Adrenal gland (tissue), 12 donors: ENCODE measurements around the gene UBE2E3. TPM values are rescaled to one million over a fixed set of nuclear protein-coding genes. Genes with fewer than 3 reads are reported as not detected.
"Not testable (repeated sequence)": the region's sequence is repeated elsewhere in the genome, so short reads cannot be mapped to it uniquely, and the experiment has no call there.

ENCODE experiments used
- DNase-seq, 7 donors: peaks; one replicate each; pipeline ENCODE4 v3.0.0-alpha.2; 2019 to 2020
- H3K27ac ChIP-seq, 5 donors: fragments of 200-600 bp; sonication (generic) in 4 of 5; 1 replicate in 3 of 5; 2 replicates in 2 of 5; pipeline versions ENCODE4 v1.5.1 to v1.8.0; 2016 to 2020; ENCODE audit warnings: mild to moderate bottlenecking in 1 of 5
- H3K27me3 ChIP-seq: fragments of 200-600 bp; 2 replicates; pipeline ENCODE4 v1.8.0; 2021
- H3K36me3 ChIP-seq, 2 donors: fragments of 200-600 bp; replicated peaks in 1 of 2; 1 replicate in 1 of 2; 2 replicates in 1 of 2; pipeline versions ENCODE4 v1.5.1 to v1.8.0; 2018 to 2022
- H3K4me1 ChIP-seq, 2 donors: fragments of 200-600 bp; replicated peaks in 1 of 2; 1 replicate in 1 of 2; 2 replicates in 1 of 2; pipeline versions ENCODE4 v1.5.1 to v1.8.0; 2018 to 2021
- H3K4me3 ChIP-seq, 4 donors: fragments of 200-600 bp; sonication (generic) in 3 of 4; one replicate each; pipeline ENCODE4 v1.5.1; 2016 to 2018
- H3K9me3 ChIP-seq, 3 donors: fragments of 200-600 bp; sonication (generic) in 1 of 3; replicated peaks in 1 of 3; 1 replicate in 2 of 3; 2 replicates in 1 of 3; pipeline versions ENCODE4 v1.5.1 to v1.8.0; 2016 to 2021
- CTCF ChIP-seq, 6 experiments: fragments of 450-650 bp in 4 of 6; fragments of 200-600 bp in 2 of 6; sonication (generic) in 1 of 6; IDR thresholded peaks; 1 replicate in 5 of 6; 2 replicates in 1 of 6; pipeline versions ENCODE4 v1.5.1 to v1.8.0; 2016 to 2021; ENCODE audit warnings: antibody characterized with exemption in 6 of 6, mild to moderate bottlenecking in 2 of 6, moderate library complexity in 1 of 6
- POLR2A ChIP-seq, 2 donors: fragments of 450-650 bp; IDR thresholded peaks; one replicate each; pipeline ENCODE4 v1.6.1; 2017; ENCODE audit warnings: antibody characterized with exemption in 2 of 2, mild to moderate bottlenecking in 2 of 2, moderate library complexity in 1 of 2
- WGBS, 4 donors: extraction: QIAGEN DNeasy Blood & Tissue Kit in 2 of 4; methylation state at CpG; one replicate each; pipeline versions ENCODE4 v1.1.5 to v1.1.7; 2013 to 2017; 5-methylcytosine and 5-hydroxymethylcytosine counted together
- intact Hi-C, 2 donors: fragments of 100-400 bp; cut with DNase I; formaldehyde crosslinking; loops; one replicate each; pipeline versions ENCODE4 v1.14.1 to v1.15.0; 2022 to 2023
- polyA plus RNA-seq, 3 donors: library from polyadenylated mRNA; stranded (reverse); fragments of 200-250 nt in 2 of 3; fragments of 350-450 nt in 1 of 3; fragmentation: Illumina TruSeq in 1 of 3; extraction: RNeasy Lipid Tissue Mini Kit (QIAGEN cat#74804) in 1 of 3; gene quantifications; one replicate each; pipeline ENCODE4 v1.2.3, GENCODE V29; 2013 to 2014
- total RNA-seq, 9 donors: library from RNA; depleted of rRNA in 4 of 9; stranded (reverse); fragments of >200 nt in 4 of 9; fragments of 120-200 nt in 1 of 9; fragmentation: NEBNext Ultra II Directional in 1 of 9; extraction: Animal tissue kit (Norgen Biotek cat#: 25700) in 1 of 9; gene quantifications; one replicate each; pipeline versions ENCODE4 v1.1.0 to v1.2.4, GENCODE V29; 2013 to 2023
- donor health status: healthy with polysubstance abuse.
- donor health status: Bipolar disorder and iron deficiency.
- donor health status: DM: yes; HTN: yes; CAD: no.
- donor health status: DM: no; HTN: no; CAD: no.
- donor health status: DM: no; HTN: no; CAD: no.
- donor health status: DM: yes; HTN: yes; CAD: no.

The UBE2E3 gene
- total and polyA plus RNA-seq, 12 donors = 30.8 to 87.1 (median 51.0) TPM

GRCh38 chr2:181085734-181086133 is 105.3 kb downstream of the UBE2E3 start:
- 91 to 100% (median 98%) methylated on average over 1 of the region's 1 CpG for WGBS, 4 donors
- Histone ChIP-seq H3K36me3 (no peaks in the 10 kb centered on the region), H3K27me3 (no peaks in the 10 kb centered on the region), H3K4me3 (no peak overlapping the region), H3K9me3 (no peaks in the 10 kb centered on the region), H3K4me1 (no peaks in the 10 kb centered on the region), H3K27ac (no peak overlapping the region)
- TF ChIP-seq POLR2A (IDR thresholded peaks at IDR 0.05) (no peak), CTCF (IDR thresholded peaks at IDR 0.05) (no peak)
- intact Hi-C loops = no loop called here
- DNase-seq = no peak

- intact Hi-C loops, H3K27ac ChIP-seq, H3K4me3 ChIP-seq, H3K36me3 ChIP-seq, H3K4me1 ChIP-seq, H3K27me3 ChIP-seq, H3K9me3 ChIP-seq, DNase-seq: not testable (repeated sequence)
- 68 to 83% (median 80%) methylated on average over 4 of the region's 4 CpGs for WGBS, 4 donors
Measured at GRCh38 chr2:181091920-181092319, 111.5 kb downstream of the UBE2E3 start.

GRCh38 chr2:181095486-181095885 is 115.1 kb downstream of the UBE2E3 start:
- intact Hi-C loops = no loop called here
- no peak for TF ChIP-seq CTCF (IDR thresholded peaks at IDR 0.05)
- TF ChIP-seq POLR2A (IDR thresholded peaks at IDR 0.05) = no peak
- DNase-seq = no peak
- Histone ChIP-seq H3K4me1 (no peaks in the 10 kb centered on the region), H3K27me3 (no peaks in the 10 kb centered on the region), H3K27ac (no peak overlapping the region), H3K9me3 (no peaks in the 10 kb centered on the region), H3K4me3 (no peak overlapping the region), H3K36me3 (no peaks in the 10 kb centered on the region)
- WGBS, 4 donors = 23 to 48% (median 29%) methylated on average over 2 of the region's 2 CpGs

GRCh38 chr2:181103659-181104058 is 123.3 kb downstream of the UBE2E3 start:
- H3K4me3 ChIP-seq = no peak overlapping the region
- H3K27me3 ChIP-seq = no peaks in the 10 kb centered on the region
- H3K9me3 ChIP-seq = no peaks in the 10 kb centered on the region
- H3K4me1 ChIP-seq = no peaks in the 10 kb centered on the region
- DNase-seq = no peak
- intact Hi-C loops = loop anchor here in 1 of 2 donors (10.0 kb wide), 1 partner anchor 611 kb away; no protein-coding TSS in a partner anchor
- no peak overlapping the region for H3K27ac ChIP-seq
- TF ChIP-seq CTCF (IDR thresholded peaks at IDR 0.05) (no peak), POLR2A (IDR thresholded peaks at IDR 0.05) (no peak)
- no peaks in the 10 kb centered on the region for H3K36me3 ChIP-seq

GRCh38 chr2:181104512-181105115 is 124.2 kb downstream of the UBE2E3 start:
- WGBS, 4 donors = 45 to 61% (median 56%) methylated on average over 7 of the region's 7 CpGs
- intact Hi-C loops = loop anchor here in 1 of 2 donors (10.0 kb wide), 1 partner anchor 610 kb away; no protein-coding TSS in a partner anchor
- DNase-seq = peak in 2 of 7 donors; percentile 15 to 19

More at GRCh38 chr2:181104512-181105115, 124.2 kb downstream of the UBE2E3 start:
- H3K36me3 ChIP-seq = no peaks in the 10 kb centered on the region
- no peaks in the 10 kb centered on the region for H3K9me3 ChIP-seq
- TF ChIP-seq POLR2A (IDR thresholded peaks at IDR 0.05) = no peak
- TF ChIP-seq CTCF (IDR thresholded peaks at IDR 0.05) = peak; percentile 26 to 62 (median 52)
- H3K4me1 ChIP-seq = no peaks in the 10 kb centered on the region
- no peak overlapping the region for H3K4me3 ChIP-seq
- no peak overlapping the region for H3K27ac ChIP-seq
- no peaks in the 10 kb centered on the region for H3K27me3 ChIP-seq
